Activated CD4-positive, alpha-beta T cell treated with anti-CD3 and anti-CD28 coated beads, Interleukin-2, Interleukin-6, amounts not matched to agents 100 ng/mL and 50 ng/mL, durations not matched to agents 16 hours and 8 hours (primary cell): Measurements from ENCODE around the gene NFYA.

Experiments used
- DNase-seq: peaks from one replicate; pipeline ENCODE4 v3.0.0-alpha.2; 2020

The NFYA gene

GRCh38 chr6:41072836-41073202, at the start of gene NFYA:
TSS of gene NFYA (plus strand) at chr6:41072974. CDS start at chr6:41079090, 6,116 bp downstream.
- no peak for DNase-seq

GRCh38 chr6:41023114-41023513, 49.7 kb upstream of the NFYA start:
- DNase-seq: no peak

DNA sequence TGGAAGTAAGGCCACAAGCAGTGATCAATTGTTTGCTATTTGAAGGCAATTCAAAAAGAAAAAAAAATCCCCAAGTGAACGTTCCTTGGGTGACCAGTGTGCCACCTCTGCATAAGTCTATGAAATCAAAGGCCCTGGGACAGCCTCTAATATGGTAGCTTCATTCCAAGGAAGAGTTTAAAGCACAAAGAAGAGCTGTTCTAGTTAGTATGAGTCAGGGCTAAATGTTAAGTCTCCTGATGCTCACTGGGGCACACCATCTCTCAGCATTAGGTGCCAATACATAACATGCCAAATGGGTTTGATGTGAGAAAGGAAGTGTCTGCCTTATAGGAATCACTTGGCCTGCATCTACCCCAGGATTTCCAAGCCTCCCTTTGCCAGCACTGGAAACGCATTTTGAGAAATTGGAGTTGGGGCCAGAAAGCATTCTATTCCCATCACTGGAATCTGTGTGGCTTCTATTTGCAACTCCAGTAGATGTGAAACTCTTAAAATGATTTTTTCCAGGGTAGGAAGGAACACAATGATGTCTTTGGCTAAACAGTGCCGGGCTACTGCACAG, 46.7 kb upstream of the NFYA start:
- DNase-seq: no peak

DNA sequence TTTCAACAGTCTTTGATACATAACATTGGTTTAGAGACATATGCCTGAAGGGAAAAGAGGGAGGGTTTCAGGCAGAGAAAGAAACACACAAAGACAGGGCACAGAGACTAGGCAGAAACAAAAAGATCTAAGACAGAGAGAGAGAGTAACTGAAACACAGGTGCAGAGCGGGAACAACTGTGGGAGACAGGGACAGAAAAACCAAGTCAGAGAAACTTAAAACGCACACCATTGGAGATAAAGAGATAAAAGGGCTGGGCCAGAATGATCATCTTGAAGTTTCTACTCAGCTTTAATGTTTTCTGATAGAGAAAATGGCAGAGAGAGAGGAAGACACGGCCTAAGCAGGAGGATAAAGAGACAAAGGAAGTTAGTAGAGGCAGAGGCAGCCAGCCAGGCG, 45.5 kb upstream of the NFYA start:
- no peak for DNase-seq

GRCh38 chr6:41027799-41028560, 44.8 kb upstream of the NFYA start:
- DNase-seq: peak; percentile 88

- no peak for DNase-seq
These were observed 44.0 kb upstream of the NFYA start for GRCh38 chr6:41028561-41029412.

- no peak for DNase-seq
These were observed 39.9 kb upstream of the NFYA start for GRCh38 chr6:41032830-41033229.

DNA sequence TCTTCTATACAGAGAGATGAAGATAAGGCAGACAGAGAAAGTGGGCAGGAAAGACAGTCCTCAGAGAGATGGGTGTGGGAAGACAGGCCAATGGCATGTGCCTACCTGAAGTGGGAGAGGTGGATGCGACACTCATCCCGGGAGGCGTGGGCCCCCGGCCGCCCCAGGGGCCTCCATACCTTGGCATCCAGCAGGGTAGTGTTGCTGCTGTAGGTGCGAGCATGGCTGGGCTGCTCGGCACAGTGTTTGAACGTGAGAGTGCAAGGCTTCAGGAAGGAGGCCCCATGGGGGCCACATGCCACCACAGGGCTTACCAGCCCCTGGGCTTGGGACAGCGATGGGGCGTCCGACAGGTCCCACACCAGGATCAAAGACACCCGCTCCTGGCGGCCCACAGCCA, 39.0 kb upstream of the NFYA start:
- no peak for DNase-seq

DNA sequence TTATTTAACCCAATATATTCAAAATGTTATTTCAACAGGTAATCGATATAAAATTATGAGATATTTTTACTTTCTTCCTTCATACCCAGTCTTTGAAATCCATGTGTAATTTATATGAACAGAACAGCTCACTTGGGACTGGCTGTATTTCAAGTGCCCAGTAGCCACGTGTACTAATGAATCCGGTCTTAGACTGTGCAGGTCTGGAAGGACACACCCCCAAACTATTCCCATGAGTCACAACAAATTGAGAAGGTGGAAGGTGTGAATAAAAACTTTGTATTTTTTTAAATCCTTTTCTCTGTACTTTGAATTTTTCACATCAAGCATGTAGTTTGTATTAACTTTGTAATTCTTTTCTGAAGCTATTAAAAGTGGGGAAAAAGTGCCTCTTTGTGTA, 36.6 kb upstream of the NFYA start:
- DNase-seq: no peak

GRCh38 chr6:41036601-41037000, 36.2 kb upstream of the NFYA start:
- DNase-seq: no peak

- DNase-seq: no peak
These were observed 35.5 kb upstream of the NFYA start for GRCh38 chr6:41037107-41037900.

DNA sequence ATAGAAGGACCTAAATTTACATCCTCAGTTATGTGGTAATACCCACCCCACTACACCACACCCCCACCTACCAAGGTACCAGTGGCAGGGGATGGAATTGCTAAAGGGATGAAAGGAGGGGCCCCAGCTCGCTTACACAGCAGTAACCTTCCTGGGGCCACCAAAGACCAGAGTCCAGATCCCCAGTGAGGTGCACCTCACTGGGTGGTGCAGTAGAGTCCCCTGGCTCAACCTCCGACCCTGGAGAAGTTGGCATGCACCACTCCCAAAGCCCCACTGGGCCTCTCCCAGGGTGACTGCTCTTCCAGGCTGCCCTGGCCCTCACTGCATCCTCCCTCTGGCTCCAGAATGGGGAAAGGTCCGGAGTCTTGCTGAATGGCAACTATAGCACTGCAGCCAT, 34.6 kb upstream of the NFYA start:
- no peak for DNase-seq

GRCh38 chr6:41039060-41039998, 33.4 kb upstream of the NFYA start, which contains the start of gene UNC5CL:
TSS of gene UNC5CL (minus strand) at chr6:41039221. CDS start at chr6:41035074, 4,147 bp downstream.
- DNase-seq: peak; percentile 69

DNA sequence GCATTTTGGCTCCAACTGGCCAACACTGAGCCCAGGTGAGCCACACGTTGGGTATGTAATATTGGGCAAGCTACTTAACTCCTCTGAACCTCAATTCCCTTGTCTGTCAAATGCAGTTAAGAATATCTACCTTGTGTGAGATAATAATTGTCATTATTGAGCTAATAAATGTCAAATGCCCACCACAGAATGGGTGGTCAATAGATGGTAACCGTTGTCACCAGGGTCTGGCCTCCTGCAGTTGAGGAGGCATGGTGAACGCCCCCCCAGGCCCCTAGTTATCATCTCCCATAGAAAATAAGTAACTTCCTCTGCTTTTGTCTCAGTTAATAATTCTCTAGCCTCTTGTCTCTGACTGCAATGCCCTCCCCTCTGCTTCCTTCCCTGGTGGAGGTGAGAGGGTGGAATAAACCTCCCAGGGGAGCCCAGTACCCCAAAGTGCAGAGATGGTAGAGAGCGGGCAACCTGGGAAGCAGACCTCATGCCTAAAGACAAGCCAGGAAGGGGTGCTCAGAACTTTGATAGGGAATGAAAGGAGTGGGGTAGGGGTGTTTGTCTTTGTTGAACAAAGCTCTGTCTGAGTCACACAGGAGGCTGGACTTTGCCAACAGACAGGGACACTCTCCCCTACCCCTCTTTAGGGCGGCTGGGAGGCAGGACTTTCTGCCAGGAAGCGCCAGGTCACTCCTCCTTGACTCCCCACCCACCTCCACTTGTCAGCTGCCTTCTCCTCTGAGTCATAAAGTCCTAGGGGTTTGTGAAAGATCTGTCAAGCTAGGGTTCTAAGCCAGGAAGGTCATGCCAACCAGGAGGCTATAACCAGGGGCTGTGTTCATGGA, 32.5 kb upstream of the NFYA start:
- peak; percentile 34 for DNase-seq

DNA sequence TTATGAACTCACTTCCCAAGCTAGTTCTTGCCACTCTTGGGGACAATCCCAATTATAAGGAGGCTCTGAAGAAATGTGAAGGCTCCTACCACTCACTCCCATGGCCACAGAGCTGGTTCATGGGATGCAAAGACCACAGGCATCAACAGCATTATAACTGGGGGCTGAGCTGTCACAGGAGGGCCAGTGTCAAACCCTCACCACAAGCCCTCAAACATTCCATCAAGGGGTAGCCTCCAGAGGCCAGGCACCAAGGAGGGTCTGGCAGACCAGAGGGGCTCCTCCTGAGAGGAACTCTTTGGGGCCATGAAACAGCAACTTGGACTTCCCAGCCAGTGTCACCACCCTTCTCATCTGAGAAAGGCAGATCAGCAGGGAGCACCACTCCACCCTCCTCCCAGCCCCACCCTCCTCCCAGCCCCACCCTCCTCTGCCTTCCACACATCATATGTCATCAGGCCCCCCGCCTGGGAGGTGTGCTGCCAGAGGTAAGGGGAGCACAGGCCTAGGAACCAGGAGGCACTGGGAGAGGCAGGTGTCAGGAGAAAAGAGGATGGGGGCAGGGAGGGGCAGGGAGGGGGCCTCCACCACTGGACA, 31.7 kb upstream of the NFYA start:
- DNase-seq: no peak

DNA sequence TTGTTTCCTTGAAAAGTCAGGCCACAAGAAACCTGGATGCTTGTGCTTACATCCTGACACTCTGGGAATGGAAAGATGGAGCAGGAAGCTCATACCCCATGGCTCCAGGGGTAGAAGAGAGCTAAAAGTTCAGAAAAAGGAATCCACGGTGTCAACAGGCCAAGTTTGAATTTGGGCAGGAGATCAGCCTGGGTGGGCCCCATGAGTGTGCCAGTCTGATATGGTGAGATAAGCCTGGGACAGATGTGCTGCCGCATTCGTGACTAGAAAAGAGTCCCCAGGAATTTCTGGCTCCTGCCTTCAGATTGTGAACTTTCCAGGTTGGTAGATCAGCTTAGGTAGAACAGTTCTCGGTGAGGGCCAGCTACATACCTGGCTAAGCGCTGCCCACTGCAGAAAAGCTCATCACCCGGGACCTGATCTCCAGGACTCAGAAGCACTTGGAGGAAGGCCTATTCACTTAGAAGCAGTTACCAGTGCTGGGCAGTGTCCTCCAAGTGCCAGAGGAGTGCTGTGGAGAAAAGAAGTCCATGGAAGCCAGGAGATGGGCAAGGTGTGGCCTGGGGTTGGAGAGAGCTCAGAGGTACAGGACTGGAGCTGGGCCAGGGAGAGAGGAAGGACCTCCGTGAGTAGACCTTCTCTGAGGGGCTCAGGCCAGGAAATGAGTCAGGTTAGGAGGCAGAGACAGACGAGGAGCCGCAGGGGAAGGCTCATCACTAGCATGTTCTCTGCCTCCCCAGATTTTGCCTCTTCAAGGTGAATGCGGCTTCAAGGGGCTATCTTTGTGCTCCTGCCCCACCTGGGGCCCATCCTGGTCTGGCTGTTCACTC, 30.3 kb upstream of the NFYA start, which contains the start of gene TSPO2:
Gene TSPO2 (plus strand): TSS at position 242 of the 830 bp plus-strand sequence. CDS start 519 bp downstream, at position 761.
- DNase-seq: no peak

DNA sequence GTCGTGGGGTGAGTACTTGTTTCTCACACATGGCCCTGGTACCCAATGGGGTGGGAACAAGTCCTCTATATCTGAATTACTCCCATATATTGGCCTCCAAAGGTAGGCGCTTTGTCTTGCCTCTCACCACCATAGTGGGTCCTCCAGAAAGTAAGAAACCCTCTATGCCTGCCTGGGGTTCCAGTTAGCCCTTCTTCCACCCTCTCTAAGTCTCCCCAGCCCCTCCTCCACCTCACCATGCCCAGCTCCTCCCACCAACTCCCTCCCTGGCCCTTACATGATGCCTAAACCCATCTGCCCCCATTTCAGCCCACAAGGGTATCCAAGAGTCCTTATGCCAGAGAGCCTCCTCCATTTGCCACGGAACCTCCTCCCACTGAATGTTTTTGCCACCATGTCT, 29.6 kb upstream of the NFYA start:
- no peak for DNase-seq

DNA sequence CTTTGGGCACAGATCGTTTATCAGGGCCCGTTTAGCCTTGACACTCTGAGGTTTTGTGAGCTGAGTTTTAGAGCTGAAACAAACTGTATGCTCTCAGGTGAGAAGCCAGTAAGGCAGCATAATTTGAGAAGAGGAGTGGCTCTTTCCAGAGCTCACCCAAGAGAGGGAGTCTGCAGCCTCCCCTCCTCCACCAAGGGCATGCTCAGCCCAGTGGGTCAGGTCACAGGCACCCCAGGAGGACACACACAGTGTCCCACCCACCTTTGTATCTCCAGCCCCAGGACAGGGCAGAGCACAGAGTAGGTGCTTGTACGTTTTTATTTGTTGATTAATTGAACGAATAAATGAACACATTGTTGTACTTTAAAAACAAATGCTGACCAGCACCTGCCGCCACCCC, 27.1 kb upstream of the NFYA start:
- DNase-seq: no peak

GRCh38 chr6:41046084-41046483, 26.7 kb upstream of the NFYA start:
- no peak for DNase-seq
